Brain microvascular endothelial cell (primary cell): Measurements from ENCODE around the gene DUSP5.

Source experiments
- DNase-seq: peaks from one replicate; pipeline ENCODE4 v3.0.0-alpha.2; 2020
- H3K27ac ChIP-seq: fragments of 250-450 bp; sonication (Bioruptor Pico); 2 replicates; pipeline ENCODE4 v1.5.1; 2020; ENCODE audit warnings: mild to moderate bottlenecking, moderate library complexity
- H3K27me3 ChIP-seq: fragments of 250-450 bp; sonication (Bioruptor Pico); replicated peaks from 2 replicates; pipeline ENCODE4 v1.5.1; 2020; ENCODE audit warnings: mild to moderate bottlenecking
- H3K36me3 ChIP-seq: fragments of 250-450 bp; sonication (Bioruptor Pico); replicated peaks from 2 replicates; pipeline ENCODE4 v1.5.1; 2020; ENCODE audit warnings: mild to moderate bottlenecking
- H3K4me3 ChIP-seq: 2 replicates; pipeline ENCODE4 v1.5.1; 2011; ENCODE audit warnings: low read depth, mild to moderate bottlenecking, control low read depth, low read length, moderate library complexity
- CTCF ChIP-seq: IDR thresholded peaks from 2 replicates; pipeline ENCODE4 v1.5.1; 2011; ENCODE audit warnings: low read depth, mild to moderate bottlenecking, moderate library complexity, low read length, control low read depth, inconsistent platforms; ENCODE audit errors: missing control alignments
- in situ Hi-C: cut with HindIII; loops from 2 replicates; pipeline ENCODE4 v1.10.0; 2017; ENCODE audit warnings: low sequenced_read_pairs, low pct_ligation_motif_present

DUSP5 gene

GRCh38 chr10:110549211-110549610 lies 51.5 kb downstream of the DUSP5 start:
- no peak overlapping the region for H3K27ac ChIP-seq
- H3K4me3 ChIP-seq, result no peak overlapping the region
- in situ Hi-C loops, result loop anchor here (25.0 kb wide), 1 partner anchor 212 kb away; no protein-coding TSS in a partner anchor
- no peak for TF ChIP-seq CTCF
- H3K27me3 ChIP-seq, result no peaks in the 10 kb centered on the region
- DNase-seq, result no peak
- no peaks in the 10 kb centered on the region for H3K36me3 ChIP-seq

- Histone ChIP-seq H3K27me3 (no peaks in the 10 kb centered on the region), H3K4me3 (no peak overlapping the region), H3K27ac (no peak overlapping the region), H3K36me3 (no peaks in the 10 kb centered on the region)
- in situ Hi-C loops, result no loop called here
- no peak for TF ChIP-seq CTCF
- no peak for DNase-seq
Measured at GRCh38 chr10:110553905-110554304, 56.2 kb downstream of the DUSP5 start.

- DNase-seq, result no peak
- no peak overlapping the region for H3K4me3 ChIP-seq
- in situ Hi-C loops, result no loop called here
- no peak overlapping the region for H3K27ac ChIP-seq
- TF ChIP-seq CTCF, result no peak
- no peaks in the 10 kb centered on the region for H3K27me3 ChIP-seq
- H3K36me3 ChIP-seq, result no peaks in the 10 kb centered on the region
Measured at GRCh38 chr10:110556296-110556695, 58.6 kb downstream of the DUSP5 start.

DNA sequence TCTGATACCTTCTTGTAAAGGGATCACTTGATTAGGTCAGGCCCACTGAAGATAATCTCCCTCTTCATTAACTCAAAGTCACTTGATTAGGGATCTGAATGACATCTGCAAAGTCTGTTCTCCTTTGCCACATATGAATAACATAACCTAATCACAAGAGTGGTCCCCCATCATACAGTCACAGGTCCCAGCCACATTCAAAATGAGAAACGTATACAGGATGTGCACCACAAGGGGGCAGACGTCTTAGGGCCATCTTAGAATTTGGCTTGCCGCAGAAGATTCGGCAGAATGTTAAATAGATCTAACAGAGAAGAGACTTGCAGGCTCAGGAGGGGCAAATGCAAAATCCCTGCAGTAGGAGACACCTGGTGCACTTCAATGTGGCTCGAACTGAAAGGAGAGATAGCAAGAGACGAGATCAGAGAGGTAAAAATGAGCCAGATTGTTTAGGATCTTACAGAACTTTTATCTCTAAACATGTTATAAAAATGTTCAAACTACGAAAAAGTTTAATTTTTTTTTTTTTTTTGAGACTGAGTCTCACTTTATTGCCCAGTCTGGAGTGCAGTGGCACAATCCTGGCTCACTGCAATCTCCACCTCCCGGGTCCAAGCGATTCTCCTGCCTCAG lies 59.4 kb downstream of the DUSP5 start:
- no peaks in the 10 kb centered on the region for H3K36me3 ChIP-seq
- peak; percentile 76 for TF ChIP-seq CTCF
- no peak overlapping the region for H3K4me3 ChIP-seq
- H3K27ac ChIP-seq, result no peak overlapping the region
- in situ Hi-C loops, result no loop called here
- DNase-seq, result peak; percentile 43
- H3K27me3 ChIP-seq, result no peaks in the 10 kb centered on the region

- H3K4me3 ChIP-seq, result no peak overlapping the region
- in situ Hi-C loops, result no loop called here
- H3K27me3 ChIP-seq, result no peaks in the 10 kb centered on the region
- no peak overlapping the region for H3K27ac ChIP-seq
- no peak for TF ChIP-seq CTCF
- H3K36me3 ChIP-seq, result no peaks in the 10 kb centered on the region
- DNase-seq, result no peak
Measured at GRCh38 chr10:110558041-110558440, 60.3 kb downstream of the DUSP5 start.

DNA sequence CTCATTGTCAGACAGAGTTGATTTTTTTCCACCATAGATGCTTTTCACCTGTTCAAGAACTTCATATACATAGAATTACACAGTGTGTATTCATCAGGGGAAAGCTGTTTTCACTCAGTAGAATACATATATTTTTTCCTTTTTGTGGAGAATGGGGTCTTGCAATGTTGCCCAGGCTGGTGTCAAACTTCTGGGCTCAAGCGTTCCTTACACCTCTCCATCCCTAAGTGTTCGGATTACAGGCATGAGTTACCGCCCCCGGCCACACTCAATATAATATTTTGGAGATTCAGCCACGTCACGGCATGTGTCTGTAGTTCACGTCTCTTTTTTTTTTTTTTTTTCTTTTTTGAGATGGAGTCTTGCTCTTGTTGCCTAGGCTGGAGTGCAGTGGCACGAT lies 62.3 kb downstream of the DUSP5 start:
- no peak for TF ChIP-seq CTCF
- Histone ChIP-seq H3K27ac (no peak overlapping the region), H3K27me3 (no peaks in the 10 kb centered on the region), H3K36me3 (no peaks in the 10 kb centered on the region), H3K4me3 (no peak overlapping the region)
- DNase-seq, result no peak
- in situ Hi-C loops, result no loop called here
